SIG-M5 treated with dmso at 0.1 percent for 504 hours (cell line): ENCODE data around the gene CNNM4.

Source experiments
- DNase-seq: peaks from one replicate; lab custom pipeline; 2025; ENCODE audit not compliant: unreplicated experiment; lab: John Stamatoyannopoulos, UW

The CNNM4 gene

GRCh38 chr2:96830044-96830562 is 69.4 kb downstream of the CNNM4 start:
- no peak for DNase-seq

- no peak for DNase-seq
Observed at GRCh38 chr2:96831679-96832078, 71.0 kb downstream of the CNNM4 start.

GRCh38 chr2:96832408-96832753 is 71.7 kb downstream of the CNNM4 start:
- DNase-seq: no peak

GRCh38 chr2:96832754-96833507 is 72.2 kb downstream of the CNNM4 start:
- peak; percentile 47 for DNase-seq

GRCh38 chr2:96835830-96836229 is 75.1 kb downstream of the CNNM4 start:
- DNase-seq: no peak

GRCh38 chr2:96837575-96837974 is 76.9 kb downstream of the CNNM4 start:
- no peak for DNase-seq

- DNase-seq: no peak
Observed at GRCh38 chr2:96838345-96839292, 77.9 kb downstream of the CNNM4 start.

GRCh38 chr2:96839293-96839874 is 78.7 kb downstream of the CNNM4 start:
- DNase-seq: no peak

GRCh38 chr2:96839875-96840850 is 79.5 kb downstream of the CNNM4 start:
- no peak for DNase-seq

- no peak for DNase-seq
Observed at GRCh38 chr2:96841701-96842495, 81.2 kb downstream of the CNNM4 start.

GRCh38 chr2:96842600-96842999 is 81.9 kb downstream of the CNNM4 start:
- no peak for DNase-seq

- no peak for DNase-seq
Observed at GRCh38 chr2:96843538-96844268, 83.0 kb downstream of the CNNM4 start, which contains the start of gene ANKRD23. TSS of gene ANKRD23 (minus strand) at chr2:96844021. CDS start at chr2:96843992, 29 bp downstream.

GRCh38 chr2:96844405-96844808 is 83.7 kb downstream of the CNNM4 start:
- no peak for DNase-seq

GRCh38 chr2:96846825-96847224 is 86.1 kb downstream of the CNNM4 start:
- no peak for DNase-seq

- DNase-seq: no peak
Observed at GRCh38 chr2:96847586-96847985, 86.9 kb downstream of the CNNM4 start.

GRCh38 chr2:96848264-96848663 is 87.6 kb downstream of the CNNM4 start:
- DNase-seq: no peak

GRCh38 chr2:96852667-96853066 is 92.0 kb downstream of the CNNM4 start:
- no peak for DNase-seq

- DNase-seq: no peak
Observed at GRCh38 chr2:96853321-96853720, 92.6 kb downstream of the CNNM4 start.
